Activated naive CD4-positive, alpha-beta T cell treated with anti-CD3 and anti-CD28 coated beads, Interleukin-2, amount 10 ng/mL, durations not matched to agents 7 days and 5 days (primary cell): Measurements from ENCODE around the gene TTLL9.
A peak's percentile ranks its signal among the peaks of the same experiment; 100 is the strongest.

Experiments used
- CTCF ChIA-PET: fragments of 350-600 bp; sonication (Branson Sonifier 250); formaldehyde crosslinking; loops from one replicate; lab custom pipeline; 2021; ENCODE audit warnings: antibody characterized with exemption; lab: Charles Lee
- DNase-seq: peaks from one replicate; pipeline ENCODE4 v3.0.0-alpha.2; 2020
- H3K27ac Mint-ChIP-seq: one replicate; pipeline ENCODE4 v1.8.0; 2021; ENCODE audit warnings: mild to moderate bottlenecking, moderate library complexity, mixed read lengths
- H3K27me3 Mint-ChIP-seq: one replicate; pipeline ENCODE4 v1.8.0; 2021; ENCODE audit warnings: mild to moderate bottlenecking, mixed read lengths
- H3K36me3 Mint-ChIP-seq: one replicate; pipeline ENCODE4 v1.8.0; 2021; ENCODE audit warnings: mixed read lengths
- H3K4me1 Mint-ChIP-seq: one replicate; pipeline ENCODE4 v1.8.0; 2021; ENCODE audit warnings: mixed read lengths
- H3K4me3 Mint-ChIP-seq: one replicate; pipeline ENCODE4 v1.8.0; 2021; ENCODE audit warnings: mild to moderate bottlenecking, moderate library complexity, mixed read lengths
- H3K9me3 Mint-ChIP-seq: one replicate; pipeline ENCODE4 v1.8.0; 2021; ENCODE audit warnings: mixed read lengths

Gene TTLL9

DNA sequence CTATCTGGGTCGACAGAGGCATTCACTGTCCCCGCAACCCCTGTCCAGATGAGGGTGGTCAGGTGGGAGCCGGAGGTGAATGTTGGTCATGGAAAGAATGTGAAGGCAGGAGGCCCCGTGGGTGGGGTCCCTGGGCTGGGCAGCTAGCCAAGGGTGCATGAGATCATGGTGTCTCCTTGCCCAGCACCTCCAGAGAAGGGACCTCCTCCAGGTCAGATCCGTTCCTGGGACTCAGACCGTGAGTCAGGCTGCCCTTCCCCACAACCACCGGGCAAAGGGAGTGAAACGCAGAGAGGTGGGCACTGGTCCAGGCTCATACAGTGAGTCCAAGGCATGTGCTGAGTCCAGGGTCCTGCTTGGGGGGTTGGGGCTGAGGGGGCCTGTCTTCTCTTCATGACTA lies 28.5 kb upstream of the TTLL9 start:
- no peak overlapping the region for H3K27ac Mint-ChIP-seq
- DNase-seq = no peak
- H3K9me3 Mint-ChIP-seq = no peaks in the 10 kb centered on the region
- H3K27me3 Mint-ChIP-seq = peaks cover 12% of the 10 kb centered on the region
- CTCF ChIA-PET = interaction anchor here (1.0 to 6.7 kb wide), 3 partner anchors 8 to 19 kb away, joined by 3 to 40 read pairs (median 3); no protein-coding TSS in a partner anchor
- H3K4me3 Mint-ChIP-seq = no peak overlapping the region
- H3K36me3 Mint-ChIP-seq = no peaks in the 10 kb centered on the region
- H3K4me1 Mint-ChIP-seq = no peaks in the 10 kb centered on the region

GRCh38 chr20:31842471-31843157 lies 27.8 kb upstream of the TTLL9 start:
- CTCF ChIA-PET = interaction anchor here (1.0 to 6.7 kb wide), 4 partner anchors 9 to 20 kb away, joined by 3 to 51 read pairs (median 22); no protein-coding TSS in a partner anchor
- Mint-ChIP-seq H3K4me1 (no peaks in the 10 kb centered on the region), H3K4me3 (no peak overlapping the region), H3K9me3 (no peaks in the 10 kb centered on the region), H3K36me3 (no peaks in the 10 kb centered on the region), H3K27me3 (peaks cover 17% of the 10 kb centered on the region), H3K27ac (no peak overlapping the region)
- no peak for DNase-seq

DNA sequence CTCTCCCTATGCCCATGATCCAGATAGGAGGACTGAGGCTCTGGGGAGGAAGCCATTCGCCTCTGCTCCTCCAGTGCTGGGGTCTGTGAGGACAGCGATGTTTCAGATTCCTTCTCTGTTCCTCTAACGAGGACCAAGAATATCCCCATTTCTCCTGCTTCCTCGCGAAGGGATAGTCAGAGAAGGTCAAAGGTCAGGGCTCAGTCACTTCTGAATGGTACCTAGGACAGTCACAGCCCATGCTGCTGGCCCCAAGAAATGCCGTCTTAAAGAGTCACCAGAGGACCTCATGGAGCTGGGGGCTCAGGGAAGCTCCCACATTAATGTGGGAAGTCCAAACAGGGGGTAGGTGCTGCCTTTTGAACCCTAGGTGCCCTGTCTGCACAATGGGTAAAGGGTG lies 27.1 kb upstream of the TTLL9 start:
- DNase-seq = no peak
- CTCF ChIA-PET = interaction anchor here (2.1 to 5.8 kb wide), 2 partner anchors 12 to 21 kb away, joined by 9 to 51 read pairs; no protein-coding TSS in a partner anchor
- Mint-ChIP-seq H3K27me3 (peaks cover 24% of the 10 kb centered on the region), H3K36me3 (no peaks in the 10 kb centered on the region), H3K27ac (no peak overlapping the region), H3K4me1 (no peaks in the 10 kb centered on the region), H3K9me3 (no peaks in the 10 kb centered on the region), H3K4me3 (no peak overlapping the region)

DNA sequence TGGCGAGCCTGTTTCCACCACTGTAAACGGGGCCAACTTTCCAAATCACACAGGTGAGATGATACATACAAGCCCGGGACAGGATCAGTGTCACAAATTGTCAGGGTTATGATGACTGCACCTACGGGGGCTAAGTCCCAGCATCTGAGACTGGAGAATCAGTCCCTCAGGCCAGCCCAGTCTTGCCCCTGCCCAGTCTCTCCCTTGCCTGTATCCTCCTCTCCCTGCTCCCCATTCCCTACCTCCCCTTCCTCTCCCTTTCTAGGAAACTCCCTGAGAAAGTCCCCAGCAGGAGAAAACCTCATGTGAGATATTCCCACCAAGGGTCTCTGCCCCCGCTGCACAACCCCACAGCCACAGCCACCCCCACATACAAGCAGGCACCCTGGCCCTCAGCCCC lies 26.6 kb upstream of the TTLL9 start:
- CTCF ChIA-PET = interaction anchor here (1.0 to 5.8 kb wide), 3 partner anchors 11 to 22 kb away, joined by 3 to 51 read pairs (median 9); no protein-coding TSS in a partner anchor
- H3K4me3 Mint-ChIP-seq = no peak overlapping the region
- H3K36me3 Mint-ChIP-seq = no peaks in the 10 kb centered on the region
- no peaks in the 10 kb centered on the region for H3K4me1 Mint-ChIP-seq
- peaks cover 30% of the 10 kb centered on the region for H3K27me3 Mint-ChIP-seq
- H3K9me3 Mint-ChIP-seq = no peaks in the 10 kb centered on the region
- no peak overlapping the region for H3K27ac Mint-ChIP-seq
- DNase-seq = no peak

GRCh38 chr20:31844737-31845299 lies 25.6 kb upstream of the TTLL9 start:
- Mint-ChIP-seq H3K27me3 (peaks cover 39% of the 10 kb centered on the region), H3K9me3 (no peaks in the 10 kb centered on the region), H3K27ac (no peak overlapping the region), H3K4me1 (no peaks in the 10 kb centered on the region), H3K4me3 (no peak overlapping the region), H3K36me3 (no peaks in the 10 kb centered on the region)
- no peak for DNase-seq
- CTCF ChIA-PET = interaction anchor here (1.0 to 5.8 kb wide), 5 partner anchors 10 to 246 kb away, joined by 3 to 51 read pairs (median 4); no protein-coding TSS in a partner anchor

DNA sequence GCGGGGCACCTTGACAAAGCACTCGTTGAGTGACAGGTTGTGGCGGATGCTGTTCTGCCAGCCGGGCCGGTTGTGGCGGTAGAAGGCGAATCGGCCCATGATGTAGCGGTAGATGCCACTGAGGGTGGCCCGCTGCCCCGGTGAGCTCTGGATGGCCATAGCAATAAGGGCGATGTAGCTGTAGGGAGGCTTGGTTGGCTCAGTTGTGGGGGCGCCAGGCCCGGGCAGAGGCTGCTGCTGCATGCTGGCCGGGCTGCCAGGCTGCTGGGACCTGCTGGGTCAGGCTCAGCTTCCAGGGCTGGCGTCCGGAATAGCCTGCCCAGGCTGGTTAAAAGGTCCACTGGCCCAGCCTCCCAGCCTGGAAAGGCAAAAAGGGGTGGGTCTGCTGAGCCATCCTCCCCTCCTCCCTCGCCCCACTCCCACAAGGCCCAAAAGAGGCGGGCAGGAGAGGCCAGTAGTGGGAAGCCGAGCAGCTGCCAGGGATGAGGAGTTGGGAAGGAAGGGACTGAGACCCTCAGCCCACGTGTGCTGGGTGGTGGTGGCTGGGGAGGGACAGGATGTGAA lies 25.1 kb upstream of the TTLL9 start, which contains the start of gene FOXS1:
FOXS1 (minus strand) TSS at position 305 of the 564 bp plus-strand sequence; CDS start at position 243, 62 bp downstream.
- Mint-ChIP-seq H3K9me3 (no peaks in the 10 kb centered on the region), H3K36me3 (no peaks in the 10 kb centered on the region), H3K4me1 (no peaks in the 10 kb centered on the region), H3K27me3 (peaks cover 45% of the 10 kb centered on the region), H3K4me3 (no peak within 1 kb of the TSS), H3K27ac (no peak within 1 kb of the TSS)
- CTCF ChIA-PET = interaction anchor here (1.3 to 5.8 kb wide), 4 partner anchors 10 to 246 kb away, joined by 3 to 51 read pairs (median 6); no protein-coding TSS in a partner anchor
- DNase-seq = no peak

DNA sequence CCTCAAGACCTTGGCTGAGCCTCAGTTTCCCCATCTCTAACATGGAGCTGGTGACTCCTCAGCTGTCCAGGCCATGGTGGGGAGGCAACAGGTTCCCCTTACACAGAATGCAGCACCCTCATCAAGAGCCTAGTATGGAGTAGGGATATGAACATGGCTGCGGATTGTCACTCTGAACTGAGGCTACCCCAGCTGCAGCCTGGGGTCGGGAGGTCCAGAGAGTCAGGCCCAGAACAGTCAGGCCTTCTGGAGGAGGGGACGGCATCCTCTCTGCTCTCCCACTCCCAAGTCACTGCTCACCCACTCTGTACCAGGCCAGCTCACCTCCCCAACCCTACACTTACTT lies 23.7 kb upstream of the TTLL9 start:
- CTCF ChIA-PET = interaction anchor here (0.9 to 5.8 kb wide), 21 partner anchors 9 to 188 kb away, joined by 3 to 51 read pairs (median 4); partner anchors contain the start of gene XKR7
- DNase-seq = no peak
- H3K27me3 Mint-ChIP-seq = peaks cover 59% of the 10 kb centered on the region
- H3K4me1 Mint-ChIP-seq = no peaks in the 10 kb centered on the region
- H3K36me3 Mint-ChIP-seq = no peaks in the 10 kb centered on the region
- H3K27ac Mint-ChIP-seq = no peak overlapping the region
- H3K9me3 Mint-ChIP-seq = no peaks in the 10 kb centered on the region
- H3K4me3 Mint-ChIP-seq = no peak overlapping the region

DNA sequence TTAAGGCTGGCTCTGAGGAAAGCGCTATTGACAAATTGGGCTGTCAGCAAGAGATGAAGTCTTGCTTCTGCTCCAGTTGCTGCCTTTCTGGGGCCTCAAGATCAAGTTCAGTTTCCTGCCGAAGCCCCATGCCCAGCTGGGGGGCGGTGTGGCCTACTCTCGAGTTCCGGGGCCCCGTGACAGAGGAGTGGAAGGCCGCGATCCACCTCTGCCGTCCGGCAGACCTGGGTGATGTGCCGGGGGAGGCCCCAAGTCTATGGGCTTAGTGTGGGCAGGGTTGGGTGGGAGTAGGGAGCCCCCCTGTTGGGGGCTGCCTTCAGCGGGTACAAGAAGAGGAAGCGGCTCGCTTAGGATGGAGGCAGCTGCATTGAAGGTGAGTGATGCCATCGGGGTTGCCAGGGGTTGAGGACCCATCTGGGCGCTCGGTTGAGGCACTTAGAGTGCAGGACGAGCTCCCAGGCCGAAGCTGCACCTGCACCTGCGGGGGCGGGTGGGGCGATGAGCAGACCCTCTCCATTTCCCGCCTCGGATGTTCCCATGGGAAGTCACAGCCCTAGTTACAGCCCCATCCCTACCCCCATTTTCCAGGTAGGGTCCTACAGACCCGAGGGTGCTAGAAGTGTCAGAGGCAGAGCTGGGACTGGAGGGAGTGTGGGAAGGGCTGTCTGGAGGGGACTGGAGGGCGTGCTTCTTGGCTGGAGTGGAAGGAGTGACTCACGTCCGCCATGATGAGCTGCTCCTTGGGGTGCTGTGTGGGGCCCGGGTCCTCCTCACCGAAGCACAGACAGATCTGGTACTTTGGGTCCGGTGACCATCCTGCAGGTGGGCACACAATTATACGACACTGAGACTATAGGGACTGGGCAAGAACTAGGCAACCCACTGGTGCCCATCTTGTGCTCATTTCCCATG lies 22.1 kb upstream of the TTLL9 start:
- CTCF ChIA-PET = interaction anchor here (1.0 to 5.8 kb wide), 7 partner anchors 7 to 187 kb away, joined by 3 to 51 read pairs (median 8); no protein-coding TSS in a partner anchor

GRCh38 chr20:31849306-31849930 lies 21.0 kb upstream of the TTLL9 start:
- no peaks in the 10 kb centered on the region for H3K9me3 Mint-ChIP-seq

More for the DNA sequence above, 22.1 kb upstream of the TTLL9 start:
- Mint-ChIP-seq H3K4me1 (no peaks in the 10 kb centered on the region), H3K4me3 (no peak overlapping the region), H3K27ac (peak overlapping the region; percentile 13), H3K9me3 (no peaks in the 10 kb centered on the region), H3K36me3 (no peaks in the 10 kb centered on the region), H3K27me3 (peaks cover 67% of the 10 kb centered on the region)
- no peak for DNase-seq

DNA sequence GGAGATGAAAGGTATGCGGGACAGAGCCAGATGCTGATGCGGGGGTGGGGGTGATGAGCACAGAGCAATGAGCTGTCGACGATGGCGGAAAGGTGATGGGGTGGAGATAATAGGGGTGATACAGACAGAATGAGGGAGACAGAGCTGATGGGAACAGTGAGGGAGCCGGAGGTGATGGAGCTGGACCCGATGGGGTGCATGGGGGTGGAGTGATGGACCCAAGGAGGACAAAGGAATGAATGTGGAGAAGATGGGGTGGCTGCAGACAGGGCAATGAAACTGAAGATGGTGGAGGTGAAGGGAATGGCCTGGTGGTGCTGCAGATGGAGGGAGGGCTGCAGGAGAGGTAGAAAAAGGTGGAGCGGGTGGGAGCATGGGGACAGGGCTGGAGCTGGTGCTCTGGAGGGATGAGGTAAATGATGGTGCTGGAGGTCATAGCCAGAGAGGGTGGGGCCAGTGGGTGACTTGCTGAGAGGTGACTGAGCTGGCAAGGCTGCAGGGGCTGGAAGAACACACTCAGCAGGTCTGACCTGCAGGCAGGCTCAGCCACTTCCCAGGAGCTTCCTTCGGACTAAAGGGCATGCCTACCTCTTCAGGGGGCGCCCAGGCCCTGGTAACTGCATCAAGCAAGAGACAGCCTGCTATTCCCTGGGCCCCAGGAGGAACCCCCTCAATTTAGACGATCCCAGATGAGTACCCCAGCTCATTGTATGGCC lies 19.0 kb upstream of the TTLL9 start:
- Mint-ChIP-seq H3K36me3 (no peaks in the 10 kb centered on the region), H3K27me3 (peaks cover 64% of the 10 kb centered on the region), H3K4me1 (no peaks in the 10 kb centered on the region), H3K27ac (no peak overlapping the region), H3K9me3 (no peaks in the 10 kb centered on the region), H3K4me3 (no peak overlapping the region)
- DNase-seq = no peak
- CTCF ChIA-PET = interaction anchor here (0.9 to 7.2 kb wide), 14 partner anchors 9 to 804 kb away, joined by 3 to 86 read pairs (median 4); partner anchors contain the start of gene PDRG1

More at GRCh38 chr20:31849306-31849930, 21.0 kb upstream of the TTLL9 start:
- CTCF ChIA-PET = interaction anchor here (1.0 to 7.2 kb wide), 4 partner anchors 10 to 182 kb away, joined by 5 to 86 read pairs (median 35); no protein-coding TSS in a partner anchor
- Mint-ChIP-seq H3K27me3 (peaks cover 64% of the 10 kb centered on the region), H3K4me3 (no peak overlapping the region), H3K27ac (no peak overlapping the region), H3K4me1 (no peaks in the 10 kb centered on the region), H3K36me3 (no peaks in the 10 kb centered on the region)
- no peak for DNase-seq

DNA sequence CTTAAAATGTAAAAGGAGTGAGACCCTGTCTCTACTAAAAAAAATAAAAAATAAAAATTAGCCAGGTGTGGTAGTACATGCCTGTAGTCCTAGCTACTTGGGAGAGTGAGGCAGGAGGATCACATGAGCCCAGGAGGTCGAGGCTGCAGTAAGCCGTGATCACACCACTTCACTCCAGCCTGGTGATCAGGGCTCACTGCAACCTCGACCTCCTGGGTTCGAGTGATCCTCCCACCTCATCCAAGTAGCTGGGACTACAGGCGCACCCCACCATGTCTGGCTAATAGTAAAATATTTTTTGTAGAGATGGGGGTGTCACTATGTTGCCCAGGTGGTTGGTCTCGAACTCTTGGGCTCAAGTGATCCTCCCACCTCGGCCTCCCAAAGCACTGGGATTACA lies 17.0 kb upstream of the TTLL9 start:
- CTCF ChIA-PET = interaction anchor here (0.5 to 7.2 kb wide), 14 partner anchors 10 to 282 kb away, joined by 3 to 86 read pairs (median 6); partner anchors contain the start of gene PDRG1
- no peaks in the 10 kb centered on the region for H3K36me3 Mint-ChIP-seq

GRCh38 chr20:31856516-31856915 lies 13.9 kb upstream of the TTLL9 start:
- H3K36me3 Mint-ChIP-seq = no peaks in the 10 kb centered on the region
- DNase-seq = no peak
- CTCF ChIA-PET = interaction anchor here (0.9 to 7.2 kb wide), 7 partner anchors 10 to 235 kb away, joined by 3 to 86 read pairs (median 6); partner anchors contain the start of gene PDRG1
- H3K27ac Mint-ChIP-seq = no peak overlapping the region
- no peak overlapping the region for H3K4me3 Mint-ChIP-seq
- H3K9me3 Mint-ChIP-seq = no peaks in the 10 kb centered on the region
- H3K27me3 Mint-ChIP-seq = peaks cover 15% of the 10 kb centered on the region
- peaks cover 23% of the 10 kb centered on the region for H3K4me1 Mint-ChIP-seq

More for the DNA sequence above, 17.0 kb upstream of the TTLL9 start:
- DNase-seq = no peak
- Mint-ChIP-seq H3K27ac (no peak overlapping the region), H3K4me3 (no peak overlapping the region), H3K27me3 (peaks cover 45% of the 10 kb centered on the region), H3K4me1 (peaks cover 9% of the 10 kb centered on the region), H3K9me3 (no peaks in the 10 kb centered on the region)
